EH (cell line): Measurements from ENCODE around the gene PID1.
"Not testable (repeated sequence)": the region's sequence is repeated elsewhere in the genome, so short reads cannot be mapped to it uniquely, and the experiment has no call there.

Experiments used
- DNase-seq: peaks from one replicate; pipeline ENCODE4 v3.0.0-alpha.2; 2015; ENCODE audit warnings: low read depth

The PID1 gene

DNA sequence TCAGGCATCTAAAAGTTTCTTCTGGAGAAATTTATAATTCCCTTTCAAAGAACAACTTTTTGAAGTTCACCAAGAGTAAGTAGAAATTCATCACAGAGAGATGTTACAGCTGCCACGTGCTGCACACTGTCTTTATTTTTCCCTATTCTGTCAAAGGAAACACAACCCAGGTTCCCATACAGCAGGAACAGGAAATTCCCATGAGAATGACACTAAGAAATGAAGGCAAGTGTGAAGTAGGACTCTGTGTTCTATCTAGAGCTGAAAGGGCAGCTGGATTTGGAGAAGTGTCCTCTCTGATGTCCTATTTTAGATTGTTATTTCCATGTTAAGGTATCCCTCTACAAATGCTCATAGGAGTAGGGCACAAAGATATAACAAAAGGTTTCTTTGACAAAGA is 58.8 kb downstream of the PID1 start:
- no peak for DNase-seq

DNA sequence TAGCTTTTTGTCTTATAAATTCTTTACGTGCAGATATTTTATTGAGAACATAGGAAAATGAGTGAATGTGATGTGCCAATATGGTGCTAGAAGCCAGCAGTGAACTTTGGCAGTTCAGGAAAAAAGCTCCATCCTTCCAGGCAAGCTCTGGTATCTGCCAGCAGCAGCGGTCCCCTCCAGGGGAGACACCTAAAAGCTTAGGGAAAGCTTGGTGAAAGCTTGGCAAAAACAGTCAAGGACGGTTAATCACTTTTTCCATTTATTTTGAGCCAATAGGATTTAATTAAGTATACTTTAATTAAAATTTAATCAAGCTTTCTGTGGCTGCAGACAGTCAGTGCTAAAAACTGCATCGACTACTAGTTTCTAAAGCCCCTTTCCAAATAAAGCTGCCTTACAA is 60.4 kb downstream of the PID1 start:
- no peak for DNase-seq

- DNase-seq: no peak
Observed at GRCh38 chr2:229206548-229206947, 64.5 kb downstream of the PID1 start.

- DNase-seq: no peak
Observed at GRCh38 chr2:229205704-229206103, 65.4 kb downstream of the PID1 start.

- DNase-seq: peak; percentile 8
Observed at GRCh38 chr2:229202646-229203045, 68.4 kb downstream of the PID1 start.

- DNase-seq: no peak
Observed at GRCh38 chr2:229201521-229201920, 69.6 kb downstream of the PID1 start.

- DNase-seq: no peak
Observed at GRCh38 chr2:229199267-229199666, 71.8 kb downstream of the PID1 start.

DNA sequence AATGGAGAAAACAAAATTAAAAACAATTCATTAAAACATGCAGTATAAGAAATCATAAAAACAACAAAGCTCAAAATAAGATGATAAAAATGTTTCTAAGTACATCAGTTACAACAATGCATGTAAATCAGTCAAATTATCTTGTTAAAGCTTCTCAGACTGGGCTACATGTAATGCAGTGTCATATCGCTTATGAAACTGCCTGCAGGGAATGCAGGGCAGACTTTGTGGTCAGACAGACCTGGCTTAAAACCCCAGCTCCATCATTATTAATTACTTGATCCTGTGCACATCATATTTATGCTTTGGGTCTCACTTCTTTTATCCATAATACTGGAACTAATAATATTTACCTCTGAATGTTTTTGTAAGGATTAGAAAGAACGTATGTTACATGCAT is 74.6 kb downstream of the PID1 start:
- DNase-seq: no peak

- DNase-seq: no peak
Observed at GRCh38 chr2:229195346-229195947, 75.6 kb downstream of the PID1 start.

- no peak for DNase-seq
Observed at GRCh38 chr2:229193281-229193680, 77.8 kb downstream of the PID1 start.

DNA sequence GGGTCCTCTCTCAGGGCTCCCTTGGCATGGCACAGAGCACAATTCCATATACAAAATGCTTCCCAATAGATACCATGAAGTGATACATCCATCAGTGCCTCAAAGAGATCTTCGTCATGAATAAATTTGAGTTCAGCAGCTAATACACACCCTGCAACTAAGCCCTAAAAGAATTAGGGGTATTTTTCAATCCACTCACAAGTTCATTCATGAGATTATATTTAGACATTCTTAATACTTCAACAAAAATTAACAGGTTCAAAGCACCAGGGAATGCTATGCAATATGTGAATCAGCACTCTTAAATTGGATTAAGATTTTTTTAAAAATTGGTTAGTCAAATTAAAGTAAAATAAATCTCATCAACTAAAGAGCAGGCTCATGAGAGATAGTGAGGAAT is 79.7 kb downstream of the PID1 start:
- DNase-seq: no peak

- not testable (repeated sequence) for DNase-seq
Observed at GRCh38 chr2:229187123-229187522, 84.0 kb downstream of the PID1 start.

DNA sequence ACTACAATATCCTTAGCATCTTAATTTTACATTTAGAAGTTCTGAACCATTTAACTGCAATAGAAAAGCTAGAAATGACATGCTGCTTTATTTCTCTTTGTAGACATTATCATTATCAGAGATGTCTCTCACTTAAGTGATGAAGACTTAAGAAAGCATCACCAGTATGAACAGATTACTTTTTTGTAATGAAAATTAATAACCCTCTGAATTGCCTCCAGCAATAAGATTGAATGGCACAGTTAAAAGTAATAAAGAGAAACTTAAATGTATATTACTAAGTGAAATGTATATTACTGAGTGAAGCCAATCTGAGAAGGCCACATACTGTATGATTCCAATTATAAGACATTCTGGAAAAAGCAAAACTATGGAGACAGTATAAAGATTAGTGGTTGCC is 89.4 kb downstream of the PID1 start:
- DNase-seq: no peak

GRCh38 chr2:229180658-229181057 is 90.4 kb downstream of the PID1 start:
- DNase-seq: no peak

- DNase-seq: no peak
Observed at GRCh38 chr2:229179628-229180027, 91.5 kb downstream of the PID1 start.

- no peak for DNase-seq
Observed at GRCh38 chr2:229178706-229179105, 92.4 kb downstream of the PID1 start.

DNA sequence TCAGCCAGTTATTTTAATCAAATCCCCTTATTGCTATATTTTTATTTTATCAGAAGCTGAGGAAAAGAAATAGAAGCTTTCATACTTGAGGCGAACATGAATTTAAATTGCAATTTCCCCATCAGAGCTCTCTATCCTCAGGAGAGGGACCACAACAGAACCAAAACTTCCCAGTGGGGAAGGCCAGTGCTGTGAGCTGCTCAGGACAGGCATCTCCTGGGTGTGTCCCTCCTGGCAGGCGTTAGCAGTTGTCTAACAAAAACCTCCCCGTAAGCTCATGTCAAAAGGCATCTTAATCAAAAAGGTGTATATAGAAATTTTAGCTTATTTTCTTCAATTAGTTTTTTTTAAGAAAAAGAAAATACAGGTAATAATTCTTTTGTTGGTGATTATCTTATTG is 93.0 kb downstream of the PID1 start:
- DNase-seq: no peak

- no peak for DNase-seq
Observed at GRCh38 chr2:229176136-229176535, 95.0 kb downstream of the PID1 start.

GRCh38 chr2:229175497-229175863 is 95.6 kb downstream of the PID1 start:
- DNase-seq: no peak

- DNase-seq: peak; percentile 60
Observed at GRCh38 chr2:229174794-229175496, 96.1 kb downstream of the PID1 start.

- DNase-seq: no peak
Observed at GRCh38 chr2:229173825-229174359, 97.2 kb downstream of the PID1 start.

- no peak for DNase-seq
Observed at GRCh38 chr2:229170916-229171315, 100.2 kb downstream of the PID1 start.

DNA sequence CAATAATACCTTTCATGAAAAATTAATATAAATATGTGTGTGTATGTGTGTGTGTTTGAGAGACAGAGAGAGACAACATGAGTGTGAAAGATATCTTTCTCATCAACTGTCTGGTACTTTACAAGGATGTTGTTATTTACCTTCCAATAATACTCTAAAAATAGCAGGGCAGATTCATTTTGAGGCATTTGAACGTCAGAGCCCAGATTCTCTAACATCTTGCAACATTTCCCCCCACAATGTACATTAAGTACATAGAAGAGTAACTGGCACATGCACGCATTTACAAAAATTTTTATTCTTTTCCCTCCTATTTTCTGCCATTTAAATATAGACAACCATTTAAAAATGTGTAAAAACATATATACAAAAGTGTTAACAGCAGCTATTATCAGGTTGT is 100.9 kb downstream of the PID1 start:
- DNase-seq: no peak

- DNase-seq: no peak
Observed at GRCh38 chr2:229169751-229170150, 101.3 kb downstream of the PID1 start.
